PC-9 (cell line): ENCODE data around the gene PDE7B. TPM values are rescaled to one million over a fixed set of nuclear protein-coding genes. Genes with fewer than 3 reads are reported as not detected.
A peak's percentile ranks its signal among the peaks of the same experiment; 100 is the strongest.

Experiments used
- BruUV-seq: library from RNA; stranded (reverse); fragments of 400-500 nt; replicated peaks from 2 replicates; lab custom pipeline; 2021; lab: Mats Ljungman, UMichigan
- CTCF ChIA-PET: fragments of 300-600 bp; sonication (Branson Sonifier 250); formaldehyde crosslinking; loops from one replicate; lab custom pipeline; 2022; ENCODE audit warnings: antibody characterized with exemption; lab: Charles Lee
- POLR2A ChIA-PET: fragments of 300-600 bp; sonication (Branson Sonifier 250); formaldehyde crosslinking; loops from one replicate; lab custom pipeline; 2022; ENCODE audit warnings: antibody characterized with exemption; ENCODE audit not compliant: unreplicated experiment; lab: Charles Lee
- DNase-seq, 2 experiments: peaks; one replicate each; pipeline versions ENCODE4 v3.0.0 to v3.0.0-alpha.2; 2015 to 2022; ENCODE audit warnings: mixed read lengths in 1 of 2
- H2AFZ ChIP-seq: fragments of 200-600 bp; sonication (generic); 2 replicates; pipeline ENCODE4 v1.8.1; 2017; ENCODE audit warnings: antibody characterized with exemption
- H3F3A ChIP-seq: fragments of 200-600 bp; sonication (generic); 2 replicates; pipeline ENCODE4 v1.8.1; 2017; ENCODE audit warnings: antibody characterized with exemption, mild to moderate bottlenecking, low read depth; ENCODE audit not compliant: insufficient read depth
- H3K27ac ChIP-seq: fragments of 200-600 bp; sonication (generic); 2 replicates; pipeline ENCODE4 v1.6.1; 2016; ENCODE audit warnings: mixed run types
- H3K27me3 ChIP-seq: fragments of 200-600 bp; sonication (generic); 2 replicates; pipeline ENCODE4 v1.6.1; 2016; ENCODE audit warnings: low read depth, mixed run types; ENCODE audit not compliant: insufficient read depth
- H3K36me3 ChIP-seq: fragments of 200-600 bp; sonication (generic); 2 replicates; pipeline ENCODE4 v1.6.1; 2016; ENCODE audit warnings: low read depth, mixed run types
- H3K4me1 ChIP-seq: fragments of 200-600 bp; sonication (generic); replicated peaks from 2 replicates; pipeline ENCODE4 v1.6.1; 2016; ENCODE audit warnings: mixed run types; ENCODE audit not compliant: insufficient read depth
- H3K4me2 ChIP-seq: fragments of 200-600 bp; sonication (generic); 2 replicates; pipeline ENCODE4 v1.6.1; 2017; ENCODE audit warnings: mixed run types
- H3K4me3 ChIP-seq: fragments of 200-600 bp; sonication (generic); 2 replicates; pipeline ENCODE4 v1.6.1; 2016; ENCODE audit warnings: mixed run types
- H3K79me2 ChIP-seq: fragments of 200-600 bp; sonication (generic); 2 replicates; pipeline ENCODE4 v1.6.1; 2017; ENCODE audit warnings: low read depth, mixed run types
- H3K9me2 ChIP-seq: fragments of 200-600 bp; sonication (generic); 2 replicates; pipeline ENCODE4 v1.8.1; 2017; ENCODE audit warnings: mild to moderate bottlenecking; ENCODE audit not compliant: insufficient read depth
- H3K9me3 ChIP-seq: fragments of 200-600 bp; sonication (generic); 2 replicates; pipeline ENCODE4 v1.8.1; 2016; ENCODE audit warnings: low read depth; ENCODE audit not compliant: insufficient read depth
- H4K20me1 ChIP-seq: fragments of 200-600 bp; sonication (generic); 2 replicates; pipeline ENCODE4 v1.8.1; 2017; ENCODE audit not compliant: insufficient read depth
- EZH2 ChIP-seq: fragments of 200-600 bp; sonication (generic); IDR thresholded peaks from 2 replicates; pipeline ENCODE4 v1.8.0; 2017; ENCODE audit warnings: antibody characterized with exemption, low read depth
- intact Hi-C: fragments of 100-400 bp; cut with micrococcal nuclease; formaldehyde crosslinking; loops from one replicate; pipeline ENCODE4 v1.10.0; 2022; ENCODE audit not compliant: unreplicated experiment
- total RNA-seq: library from RNA; stranded (reverse); gene quantifications from 2 replicates; pipeline ENCODE4 v1.2.3, GENCODE V29; 2021
- TF ChIP-seq, protein P1 (sequence below): fragments of 200-600 bp; sonication (generic); conservative IDR thresholded peaks from 2 replicates; pipeline ENCODE4 v1.6.1; 2017; ENCODE audit warnings: mixed run types, antibody characterized with exemption, mild to moderate bottlenecking, moderate library complexity

Gene PDE7B
- total RNA-seq, 1 experiment from 2014 or later, result 0.31 TPM

DNA sequence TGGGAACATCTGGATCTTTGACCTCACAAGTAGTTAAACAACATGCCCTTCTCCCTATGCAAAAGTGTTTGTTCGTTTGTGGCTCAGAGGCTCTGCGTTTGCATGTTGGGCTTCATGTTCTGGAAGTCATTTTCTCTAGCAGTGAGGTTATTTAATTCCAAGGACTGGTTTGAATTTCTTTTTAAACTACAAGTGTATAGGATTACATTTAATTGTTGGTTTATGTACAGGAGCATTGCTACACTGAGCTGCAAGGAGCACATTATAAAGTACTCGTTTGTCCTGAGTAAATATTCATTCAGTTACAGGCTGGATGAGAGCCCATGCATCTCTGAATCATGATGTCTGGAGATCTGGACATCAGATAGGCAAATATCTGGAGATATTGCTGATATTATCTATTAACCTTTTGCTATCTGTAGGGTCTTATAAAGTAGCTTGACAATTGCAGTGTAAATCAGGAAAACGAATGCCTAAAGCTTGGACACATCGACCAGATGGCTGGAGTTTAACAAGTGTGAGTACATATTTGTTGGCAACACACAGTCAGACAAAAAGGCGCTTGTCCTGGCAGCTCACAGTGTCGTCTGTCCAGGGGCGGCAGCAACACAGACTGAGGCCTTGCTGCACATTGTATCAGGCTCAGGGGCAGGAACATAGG lies 84.6 kb downstream of the PDE7B start:
- peak in 1 of 2 experiments; percentile 54 for DNase-seq
- CTCF ChIA-PET, result no interaction called here
- POLR2A ChIA-PET, result no interaction called here

DNA sequence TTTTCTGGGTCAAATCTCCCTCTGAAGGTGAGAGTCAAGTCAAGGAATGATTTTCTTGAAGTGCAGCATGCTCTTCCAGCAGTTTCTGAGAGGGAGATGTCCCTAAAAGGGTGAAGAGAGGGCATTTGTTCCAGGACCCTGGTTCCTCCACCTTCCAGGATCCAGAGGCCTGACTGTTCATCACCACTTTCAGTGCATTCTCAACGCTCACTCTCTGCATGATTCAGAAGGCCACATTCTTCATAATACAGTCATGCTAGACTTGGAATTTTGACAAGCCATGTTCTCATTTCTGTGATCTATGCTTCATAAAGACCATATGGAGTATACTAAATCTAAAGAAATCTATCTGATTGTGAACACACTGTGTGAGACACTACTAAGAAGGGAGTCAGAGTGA lies 85.1 kb downstream of the PDE7B start:
- Histone ChIP-seq H3K9me2 (no peaks in the 10 kb centered on the region), H3K79me2 (no peaks in the 10 kb centered on the region), H3K4me1 (peaks cover 28% of the 10 kb centered on the region), H3K4me3 (no peak overlapping the region), H3K27me3 (no peaks in the 10 kb centered on the region), H3K36me3 (no peaks in the 10 kb centered on the region), H3K27ac (no peak overlapping the region), H3K9me3 (no peaks in the 10 kb centered on the region), H4K20me1 (no peaks in the 10 kb centered on the region), H3F3A (0 out of 2 replicates have a peak, but pooled peaks cover 5% of the 10 kb centered on the region), H2AFZ (no peak overlapping the region), H3K4me2 (no peak overlapping the region)
- BruUV-seq, result no TSS peak
- TF ChIP-seq EZH2, result no peak
- TF ChIP-seq, protein P1, sequence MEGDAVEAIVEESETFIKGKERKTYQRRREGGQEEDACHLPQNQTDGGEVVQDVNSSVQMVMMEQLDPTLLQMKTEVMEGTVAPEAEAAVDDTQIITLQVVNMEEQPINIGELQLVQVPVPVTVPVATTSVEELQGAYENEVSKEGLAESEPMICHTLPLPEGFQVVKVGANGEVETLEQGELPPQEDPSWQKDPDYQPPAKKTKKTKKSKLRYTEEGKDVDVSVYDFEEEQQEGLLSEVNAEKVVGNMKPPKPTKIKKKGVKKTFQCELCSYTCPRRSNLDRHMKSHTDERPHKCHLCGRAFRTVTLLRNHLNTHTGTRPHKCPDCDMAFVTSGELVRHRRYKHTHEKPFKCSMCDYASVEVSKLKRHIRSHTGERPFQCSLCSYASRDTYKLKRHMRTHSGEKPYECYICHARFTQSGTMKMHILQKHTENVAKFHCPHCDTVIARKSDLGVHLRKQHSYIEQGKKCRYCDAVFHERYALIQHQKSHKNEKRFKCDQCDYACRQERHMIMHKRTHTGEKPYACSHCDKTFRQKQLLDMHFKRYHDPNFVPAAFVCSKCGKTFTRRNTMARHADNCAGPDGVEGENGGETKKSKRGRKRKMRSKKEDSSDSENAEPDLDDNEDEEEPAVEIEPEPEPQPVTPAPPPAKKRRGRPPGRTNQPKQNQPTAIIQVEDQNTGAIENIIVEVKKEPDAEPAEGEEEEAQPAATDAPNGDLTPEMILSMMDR, result no peak
- intact Hi-C loops, result no loop called here
- ChIA-PET POLR2A (no interaction called here), CTCF (no interaction called here)
- DNase-seq, result peak in 1 of 2 experiments; percentile 66

More for the DNA sequence above, 84.6 kb downstream of the PDE7B start:
- H3K79me2 ChIP-seq, result no peaks in the 10 kb centered on the region
- no peak overlapping the region for H3K4me2 ChIP-seq
- no TSS peak for BruUV-seq
- no peak overlapping the region for H2AFZ ChIP-seq
- H3K9me2 ChIP-seq, result no peaks in the 10 kb centered on the region
- H3K4me3 ChIP-seq, result no peak overlapping the region
- H3K4me1 ChIP-seq, result peaks cover 28% of the 10 kb centered on the region
- no peak overlapping the region for H3K27ac ChIP-seq
- no peaks in the 10 kb centered on the region for H4K20me1 ChIP-seq
- no peaks in the 10 kb centered on the region for H3K9me3 ChIP-seq
- H3F3A ChIP-seq, result 0 out of 2 replicates have a peak, but pooled peaks cover 5% of the 10 kb centered on the region
- TF ChIP-seq, protein P1, result no peak
- no peak for TF ChIP-seq EZH2
- intact Hi-C loops, result no loop called here
- no peaks in the 10 kb centered on the region for H3K36me3 ChIP-seq
- no peaks in the 10 kb centered on the region for H3K27me3 ChIP-seq

DNA sequence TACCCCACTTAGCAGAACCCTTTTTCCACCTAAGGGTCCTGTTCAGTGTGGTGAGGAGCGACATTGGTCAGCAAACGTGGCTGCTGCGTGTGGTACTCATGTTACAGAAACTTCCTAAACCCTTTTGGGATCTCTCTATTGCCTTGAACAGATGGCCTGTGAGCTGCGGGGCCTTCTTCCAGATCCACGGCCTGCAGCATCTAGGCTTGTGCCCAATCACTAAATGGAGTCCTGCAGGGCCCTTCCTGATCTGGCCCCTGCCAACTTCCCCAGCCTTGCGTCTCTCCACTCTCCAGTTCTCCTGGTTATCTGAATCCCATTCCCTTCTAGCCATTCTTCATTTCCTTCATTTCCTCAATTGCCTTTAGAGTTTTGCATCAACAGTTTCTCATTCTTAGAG lies 85.6 kb downstream of the PDE7B start:
- H4K20me1 ChIP-seq, result no peaks in the 10 kb centered on the region
- H3K9me2 ChIP-seq, result no peaks in the 10 kb centered on the region
- ChIA-PET POLR2A (no interaction called here), CTCF (no interaction called here)
- intact Hi-C loops, result no loop called here
- H3K27ac ChIP-seq, result no peak overlapping the region
- DNase-seq, result no peak
- BruUV-seq, result no TSS peak
- H3F3A ChIP-seq, result 0 out of 2 replicates have a peak, but pooled peaks cover 5% of the 10 kb centered on the region
- H2AFZ ChIP-seq, result no peak overlapping the region
- no peaks in the 10 kb centered on the region for H3K36me3 ChIP-seq
- peaks cover 28% of the 10 kb centered on the region for H3K4me1 ChIP-seq
- H3K79me2 ChIP-seq, result no peaks in the 10 kb centered on the region
- TF ChIP-seq, protein P1, result no peak
- TF ChIP-seq EZH2, result no peak
- no peaks in the 10 kb centered on the region for H3K9me3 ChIP-seq
- no peaks in the 10 kb centered on the region for H3K27me3 ChIP-seq
- no peak overlapping the region for H3K4me3 ChIP-seq
- H3K4me2 ChIP-seq, result no peak overlapping the region
